ENCODE data around the gene ARHGAP9.
"Not testable (repeated sequence)": the region's sequence is repeated elsewhere in the genome, so short reads cannot be mapped to it uniquely, and the experiment has no call there.

The ARHGAP9 gene

GRCh38 chr12:57517187-57517586, 37.5 kb upstream of the ARHGAP9 start:
- DNase-seq (ENCODE audit: low spot score), result no peak

GRCh38 chr12:57516617-57517153, 37.0 kb upstream of the ARHGAP9 start:
- DNase-seq (ENCODE audit: low spot score), result no peak

GRCh38 chr12:57515934-57516541, 36.4 kb upstream of the ARHGAP9 start:
- no peak for DNase-seq (ENCODE audit: low spot score)

DNA sequence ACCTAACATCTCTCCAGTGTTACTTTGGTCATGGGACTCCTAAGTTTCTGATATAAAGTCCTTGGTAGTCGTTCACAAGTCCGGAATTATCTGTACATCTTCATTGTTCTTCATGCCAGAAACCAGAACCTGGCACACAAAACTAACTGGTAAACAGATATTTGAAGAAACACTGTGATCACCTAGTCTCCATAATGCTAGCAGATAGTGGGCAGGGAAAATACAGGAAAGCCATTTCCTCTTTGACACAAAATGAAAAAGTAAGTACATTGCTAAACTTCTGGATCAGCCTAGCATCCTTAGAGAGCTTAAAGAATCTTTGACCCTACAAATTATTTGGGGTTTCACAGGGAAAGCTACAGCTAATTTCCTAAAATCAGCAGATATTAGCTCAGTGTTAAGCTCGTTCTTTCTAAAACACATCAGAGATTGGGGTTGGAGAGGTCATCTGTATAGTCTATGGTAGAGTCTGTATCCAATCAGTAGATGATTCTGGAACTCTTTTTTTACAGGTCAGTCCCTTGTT, 35.8 kb upstream of the ARHGAP9 start:
- DNase-seq (ENCODE audit: low spot score), result no peak

DNA sequence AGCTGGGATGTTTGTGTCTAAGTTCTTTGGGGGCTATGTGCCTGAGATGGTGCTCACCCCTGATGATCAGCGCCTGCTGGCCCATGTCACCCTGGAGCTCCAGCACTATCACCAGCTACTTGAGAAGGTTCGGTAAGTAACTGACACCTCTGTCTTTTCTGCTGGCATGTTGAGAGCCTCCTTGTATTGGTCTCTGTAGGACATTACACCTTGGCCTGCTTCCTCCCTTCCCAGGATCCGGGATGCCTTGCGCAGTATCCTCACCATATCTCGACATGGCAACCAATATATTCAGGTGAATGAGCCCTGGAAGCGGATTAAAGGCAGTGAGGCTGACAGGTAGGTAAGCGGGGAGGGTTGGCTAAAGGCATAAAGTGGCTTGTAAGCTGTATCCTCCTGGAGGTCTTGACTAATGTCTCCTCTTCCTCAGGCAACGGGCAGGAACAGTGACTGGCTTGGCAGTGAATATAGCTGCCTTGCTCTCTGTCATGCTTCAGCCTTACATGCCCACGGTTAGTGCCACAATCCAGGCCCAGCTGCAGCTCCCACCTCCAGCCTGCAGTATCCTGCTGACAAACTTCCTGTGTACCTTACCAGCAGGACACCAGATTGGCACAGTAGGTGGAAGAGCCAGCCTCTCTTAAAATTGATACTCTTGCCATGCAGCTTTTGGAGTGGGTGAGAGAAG, 35.2 kb upstream of the ARHGAP9 start:
- no peak for DNase-seq (ENCODE audit: low spot score)

GRCh38 chr12:57514246-57514645, 34.6 kb upstream of the ARHGAP9 start:
- not testable (repeated sequence) for DNase-seq (ENCODE audit: low spot score)

- DNase-seq (ENCODE audit: low spot score), result not testable (repeated sequence)
Observed at GRCh38 chr12:57513677-57514076, 34.0 kb upstream of the ARHGAP9 start.

DNA sequence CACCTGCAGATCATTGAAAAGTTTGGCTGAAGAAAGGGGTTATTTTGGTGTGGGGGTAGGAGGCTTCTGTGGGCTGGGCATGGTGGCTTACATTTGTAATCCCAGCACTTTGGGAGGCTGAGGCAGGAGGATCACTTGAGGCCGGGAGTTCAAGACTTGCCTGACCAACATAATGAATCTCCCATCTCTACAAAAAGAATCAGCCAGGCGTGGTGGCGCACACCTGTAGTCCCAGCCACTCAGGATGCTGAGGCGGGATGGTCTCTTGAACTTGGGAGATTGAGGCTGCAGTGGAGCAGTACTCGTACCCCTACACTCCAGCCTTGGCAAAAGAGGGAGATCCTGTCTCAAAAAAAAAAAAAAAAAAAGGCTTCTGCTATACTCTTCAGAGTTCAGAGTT, 33.6 kb upstream of the ARHGAP9 start:
- no peak for DNase-seq (ENCODE audit: low spot score)

- no peak for DNase-seq (ENCODE audit: low spot score)
Observed at GRCh38 chr12:57512665-57513064, 33.0 kb upstream of the ARHGAP9 start.

GRCh38 chr12:57511588-57512325, 32.1 kb upstream of the ARHGAP9 start:
- no peak for DNase-seq (ENCODE audit: low spot score)

DNA sequence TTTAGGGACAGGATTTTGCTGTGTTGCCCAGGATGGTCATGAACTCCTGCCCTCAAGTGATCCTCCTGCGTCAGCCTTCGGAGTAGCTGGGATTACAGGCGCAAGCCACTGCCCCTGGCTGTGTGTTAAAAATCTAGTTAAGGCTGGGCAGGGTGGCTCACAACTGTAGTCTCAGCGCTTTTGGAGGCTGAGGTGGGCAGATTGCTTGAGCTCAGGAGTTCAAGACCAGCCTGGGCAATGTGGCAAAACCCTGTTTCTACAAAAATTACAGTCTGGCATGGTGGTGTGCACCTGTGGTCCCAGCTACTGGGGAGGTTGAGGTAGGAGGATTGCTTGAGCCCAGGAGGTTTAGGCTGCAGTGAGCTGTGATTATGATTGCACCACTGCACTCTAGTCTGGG, 31.5 kb upstream of the ARHGAP9 start:
- DNase-seq (ENCODE audit: low spot score), result no peak

DNA sequence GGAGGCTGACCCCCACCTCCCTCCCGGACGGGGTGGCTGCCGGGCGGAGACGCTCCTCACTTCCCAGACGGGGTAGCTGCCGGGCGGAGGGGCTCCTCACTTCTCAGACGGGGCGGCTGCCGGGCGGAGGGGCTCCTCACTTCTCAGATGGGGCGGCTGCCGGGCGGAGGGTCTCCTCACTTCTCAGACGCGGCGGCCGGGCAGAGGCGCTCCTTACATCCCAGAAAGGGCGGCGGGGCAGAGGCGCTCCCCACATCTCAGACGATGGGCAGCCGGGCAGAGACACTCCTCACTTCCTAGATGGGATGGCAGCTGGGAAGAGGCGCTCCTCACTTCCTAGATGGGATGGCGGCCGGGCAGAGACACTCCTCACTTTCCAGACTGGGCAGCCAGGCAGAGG, 28.1 kb upstream of the ARHGAP9 start:
- not testable (repeated sequence) for DNase-seq (ENCODE audit: low spot score)

DNA sequence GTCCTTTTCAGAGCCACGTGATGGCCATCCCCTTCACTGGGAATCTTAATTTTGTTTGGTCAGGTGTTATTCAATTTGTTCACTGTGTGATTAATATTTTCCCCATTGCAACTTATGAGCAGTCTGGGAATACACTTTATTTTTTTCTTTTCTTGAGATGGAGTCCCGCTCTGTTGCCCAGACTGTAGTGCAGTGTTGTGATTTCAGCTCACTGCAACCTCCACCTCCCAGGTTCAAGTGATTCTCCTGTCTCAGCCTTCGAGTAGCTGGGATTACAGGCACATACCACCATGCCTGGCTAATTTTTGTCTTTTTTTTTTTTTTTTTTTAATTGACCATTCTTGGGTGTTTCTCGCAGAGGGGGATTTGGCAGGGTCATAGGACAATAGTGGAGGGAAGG, 26.9 kb upstream of the ARHGAP9 start:
- not testable (repeated sequence) for DNase-seq (ENCODE audit: low spot score)

GRCh38 chr12:57502311-57502969, 22.8 kb upstream of the ARHGAP9 start:
- DNase-seq (ENCODE audit: low spot score), result not testable (repeated sequence)

GRCh38 chr12:57500213-57500612, 20.5 kb upstream of the ARHGAP9 start:
- DNase-seq (ENCODE audit: low spot score), result no peak

DNA sequence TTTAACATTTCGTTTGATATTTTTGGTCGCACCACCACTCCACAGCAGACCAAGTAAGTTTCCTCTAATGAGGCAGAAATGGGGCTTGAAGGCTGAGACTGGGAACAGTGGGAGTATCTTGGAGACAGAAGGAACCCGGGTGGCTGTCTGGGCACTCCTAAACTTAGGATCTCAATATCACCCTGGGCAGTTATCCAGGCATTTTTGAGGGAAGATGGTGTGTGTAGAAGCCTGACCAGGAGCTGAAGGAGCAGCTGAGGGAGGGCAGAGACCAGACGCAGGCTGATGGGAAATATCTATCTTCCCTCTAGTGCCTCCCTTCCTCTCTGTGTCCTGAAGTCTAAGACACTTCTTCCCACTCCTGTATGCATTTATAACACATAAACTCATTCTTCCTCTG, 18.9 kb upstream of the ARHGAP9 start:
- DNase-seq (ENCODE audit: low spot score), result no peak

GRCh38 chr12:57498132-57498502, 18.5 kb upstream of the ARHGAP9 start:
- DNase-seq (ENCODE audit: low spot score), result no peak

DNA sequence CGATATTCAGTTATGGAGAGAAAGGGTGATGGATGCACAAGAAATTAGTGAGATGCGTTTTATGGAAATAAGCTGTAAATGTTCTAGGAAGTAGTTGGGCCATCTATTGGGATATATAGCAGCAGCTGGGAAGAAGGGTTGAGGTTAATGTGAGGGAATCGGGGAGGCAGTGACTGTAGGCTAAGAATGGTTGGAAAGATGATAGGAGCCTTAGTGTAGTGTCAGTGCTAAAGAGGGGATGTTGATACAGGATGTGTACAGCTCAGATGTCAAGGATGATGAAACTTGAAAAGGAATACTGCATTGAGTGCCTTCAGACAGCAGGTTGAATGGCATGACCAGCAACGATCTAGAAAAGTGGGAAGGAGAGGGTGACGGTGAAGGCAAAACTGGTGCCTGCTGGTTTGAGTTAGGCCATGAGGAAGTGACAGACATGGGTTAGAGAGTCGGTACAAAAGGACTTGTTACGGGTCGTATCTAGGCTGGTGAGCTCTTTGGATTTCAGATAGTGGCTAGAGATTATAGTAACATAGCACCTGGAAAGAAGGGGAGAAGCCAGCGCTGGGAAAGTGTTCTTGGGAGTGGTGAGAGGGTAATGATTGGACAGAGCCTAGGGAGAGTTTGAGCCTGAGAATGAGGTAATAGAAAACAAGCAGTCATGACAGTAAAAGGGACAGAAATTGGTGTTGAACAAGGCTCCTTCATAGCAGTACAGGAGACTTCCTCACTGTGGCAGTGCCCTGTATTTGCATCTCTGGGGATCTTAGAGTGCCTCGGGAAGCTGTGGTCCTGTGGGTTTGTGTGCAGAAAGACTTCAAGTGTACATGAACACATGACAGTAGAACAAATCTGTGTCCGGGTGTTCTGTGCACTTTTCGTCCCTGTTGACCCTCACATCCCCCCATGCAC, 17.8 kb upstream of the ARHGAP9 start:
- no peak for DNase-seq (ENCODE audit: low spot score)

GRCh38 chr12:57496822-57497221, 17.2 kb upstream of the ARHGAP9 start:
- DNase-seq (ENCODE audit: low spot score), result no peak

DNA sequence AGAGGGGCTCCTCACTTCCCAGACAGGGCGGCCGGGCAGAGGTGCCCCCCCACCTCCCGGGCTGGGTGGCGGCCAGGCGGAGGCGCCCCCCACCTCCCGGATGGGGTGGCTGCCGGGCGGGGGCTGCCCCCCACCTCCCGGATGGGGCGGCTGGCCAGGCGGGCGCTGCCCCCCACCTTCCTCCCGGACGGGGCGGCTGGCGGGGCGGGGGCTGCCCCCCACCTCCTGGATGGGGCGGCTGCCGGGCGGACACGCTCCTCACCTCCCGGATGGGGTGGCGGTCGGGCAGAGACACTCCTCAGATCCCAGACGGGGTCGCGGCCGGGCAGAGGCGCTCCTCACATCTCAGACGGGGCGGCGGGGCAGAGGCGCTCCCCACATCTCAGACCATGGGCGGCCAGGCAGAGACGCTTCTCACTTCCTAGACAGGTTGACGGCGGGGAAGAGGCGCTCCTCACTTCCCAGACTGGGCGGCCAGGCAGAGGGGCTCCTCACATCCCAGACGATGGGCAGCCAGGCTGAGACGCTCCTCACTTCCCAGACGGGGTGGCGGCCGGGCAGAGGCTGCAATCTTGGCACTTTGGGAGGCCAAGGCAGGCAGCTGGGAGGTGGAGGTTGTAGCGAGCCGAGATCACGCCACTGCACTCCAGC, 15.5 kb upstream of the ARHGAP9 start:
- DNase-seq (ENCODE audit: low spot score), result not testable (repeated sequence)

All from globus pallidus (tissue), 1 donor.